MCF 10A (cell line): ENCODE results near the gene FASTKD1. TPM values are rescaled to one million over a fixed set of nuclear protein-coding genes. Genes with fewer than 3 reads are reported as not detected.
A peak's percentile ranks its signal among the peaks of the same experiment; 100 is the strongest.

Source experiments
- BruUV-seq: library from RNA; stranded (reverse); fragments of 400-500 nt; replicated peaks from 2 replicates; lab custom pipeline; 2021; lab: Mats Ljungman, UMichigan
- CTCF ChIA-PET: fragments of 300-600 bp; sonication (Branson Sonifier 250); formaldehyde crosslinking; extraction: SDS; loops from one replicate; lab custom pipeline; 2021; ENCODE audit warnings: antibody characterized with exemption, inconsistent platforms; lab: Yijun Ruan, JAX
- POLR2A ChIA-PET: fragments of 300-600, 350-650 bp; sonication (Branson Sonifier 250); formaldehyde crosslinking; extraction: SDS; loops from one replicate; lab custom pipeline; 2020; ENCODE audit warnings: antibody characterized with exemption, inconsistent platforms; lab: Yijun Ruan, JAX
- DNase-seq: peaks from one replicate; pipeline ENCODE4 v3.0.0-alpha.2; 2018; ENCODE audit not compliant: unreplicated experiment
- H3K27ac Mint-ChIP-seq: one replicate; pipeline ENCODE4 v1.8.0; 2022; ENCODE audit warnings: mild to moderate bottlenecking, low read depth, mixed read lengths; ENCODE audit not compliant: unreplicated experiment
- H3K27me3 Mint-ChIP-seq: one replicate; pipeline ENCODE4 v1.8.0; 2022; ENCODE audit warnings: mixed read lengths; ENCODE audit not compliant: insufficient read depth, unreplicated experiment
- H3K36me3 Mint-ChIP-seq: one replicate; pipeline ENCODE4 v1.8.0; 2022; ENCODE audit warnings: mild to moderate bottlenecking, moderate library complexity, mixed read lengths; ENCODE audit not compliant: insufficient read depth, unreplicated experiment
- H3K4me1 Mint-ChIP-seq: one replicate; pipeline ENCODE4 v1.8.0; 2022; ENCODE audit warnings: mixed read lengths; ENCODE audit not compliant: insufficient read depth, unreplicated experiment
- H3K4me3 Mint-ChIP-seq: one replicate; pipeline ENCODE4 v1.8.0; 2022; ENCODE audit warnings: mild to moderate bottlenecking, moderate library complexity, mixed read lengths; ENCODE audit not compliant: unreplicated experiment
- H3K9me3 Mint-ChIP-seq: one replicate; pipeline ENCODE4 v1.8.0; 2022; ENCODE audit warnings: mixed read lengths; ENCODE audit not compliant: unreplicated experiment
- intact Hi-C: fragments of 100-400 bp; cut with micrococcal nuclease; formaldehyde crosslinking; loops from 2 replicates; pipeline ENCODE4 v1.14.1; 2022
- total RNA-seq: library from RNA; stranded (reverse); gene quantifications from 2 replicates; pipeline ENCODE4 v1.2.3, GENCODE V29; 2022
- TF ChIP-seq, protein P1 (sequence below): fragments of 200-600 bp; IDR thresholded peaks from one replicate; pipeline ENCODE4 v1.8.0; 2022; ENCODE audit warnings: antibody characterized with exemption, mild to moderate bottlenecking; ENCODE audit not compliant: unreplicated experiment

Gene FASTKD1
- total RNA-seq, 1 experiment from 2014 or later = 39.9 TPM

DNA sequence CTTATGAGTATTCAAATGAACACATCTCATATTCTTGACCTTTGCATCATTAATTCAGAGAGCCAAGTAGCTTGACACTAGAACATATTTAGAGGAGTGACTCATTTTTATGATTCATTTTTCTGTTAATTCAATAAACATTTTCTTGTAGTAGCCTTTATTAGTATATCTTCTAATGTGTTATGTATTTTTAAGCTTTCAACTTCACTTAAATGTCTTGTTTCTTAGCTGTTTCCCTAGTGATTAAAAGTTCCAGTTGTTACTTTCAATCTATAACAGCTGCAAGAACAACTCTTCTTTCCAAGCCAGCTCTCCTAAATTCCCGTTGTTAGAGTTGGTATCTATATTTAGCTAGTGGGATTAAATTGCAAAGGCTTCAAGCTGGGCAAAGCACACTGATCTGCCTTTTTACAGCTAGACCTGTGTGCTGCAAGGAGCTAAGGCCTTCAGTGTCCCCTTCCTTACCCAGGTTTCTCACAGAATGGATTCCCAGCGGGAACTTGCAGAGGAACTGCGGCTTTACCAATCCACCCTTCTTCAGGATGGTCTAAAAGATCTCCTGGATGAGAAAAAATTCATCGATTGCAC is 64.3 kb downstream of the FASTKD1 start, which contains the start of gene KLHL41:
TSS of gene KLHL41 (plus strand) at position 405 of the 588 bp plus-strand sequence. CDS start at position 482, 77 bp downstream.
- BruUV-seq = no TSS peak

DNA sequence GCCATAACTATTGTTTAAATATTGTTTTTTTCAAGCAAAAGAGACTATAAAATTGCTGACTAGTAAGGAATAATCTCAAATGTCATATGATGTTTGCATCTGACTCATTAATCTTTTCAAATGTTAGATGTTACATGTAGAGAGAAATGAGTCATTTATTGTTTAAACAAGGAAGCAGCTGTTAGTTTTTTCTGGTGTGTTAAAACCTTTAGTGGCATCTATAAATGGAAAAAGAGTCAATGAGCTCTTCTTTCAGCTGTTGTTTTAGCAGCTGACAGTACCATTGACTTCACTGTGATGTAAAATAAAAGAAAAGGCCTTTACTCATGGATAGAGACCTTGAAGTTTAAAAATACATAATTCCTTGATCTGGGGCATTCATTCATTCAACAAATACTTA is 66.0 kb downstream of the FASTKD1 start:
- ChIA-PET CTCF (interaction anchor here (1.2 to 1.3 kb wide), 2 partner anchors 22 to 29 kb away, joined by 3 to 4 read pairs; partner anchors contain the start of gene BBS5), POLR2A (interaction anchor here (0.6 to 2.1 kb wide), 9 partner anchors 10 to 395 kb away, joined by 3 to 9 read pairs (median 4); partner anchors contain the start of genes BBS5 and FASTKD1)
- Mint-ChIP-seq H3K36me3 (peaks cover 22% of the 10 kb centered on the region), H3K9me3 (no peaks in the 10 kb centered on the region), H3K4me3 (no peak overlapping the region), H3K4me1 (peaks cover 19% of the 10 kb centered on the region), H3K27me3 (no peaks in the 10 kb centered on the region), H3K27ac (peak overlapping the region; percentile 74)
- BruUV-seq = no TSS peak
- TF ChIP-seq, protein P1, sequence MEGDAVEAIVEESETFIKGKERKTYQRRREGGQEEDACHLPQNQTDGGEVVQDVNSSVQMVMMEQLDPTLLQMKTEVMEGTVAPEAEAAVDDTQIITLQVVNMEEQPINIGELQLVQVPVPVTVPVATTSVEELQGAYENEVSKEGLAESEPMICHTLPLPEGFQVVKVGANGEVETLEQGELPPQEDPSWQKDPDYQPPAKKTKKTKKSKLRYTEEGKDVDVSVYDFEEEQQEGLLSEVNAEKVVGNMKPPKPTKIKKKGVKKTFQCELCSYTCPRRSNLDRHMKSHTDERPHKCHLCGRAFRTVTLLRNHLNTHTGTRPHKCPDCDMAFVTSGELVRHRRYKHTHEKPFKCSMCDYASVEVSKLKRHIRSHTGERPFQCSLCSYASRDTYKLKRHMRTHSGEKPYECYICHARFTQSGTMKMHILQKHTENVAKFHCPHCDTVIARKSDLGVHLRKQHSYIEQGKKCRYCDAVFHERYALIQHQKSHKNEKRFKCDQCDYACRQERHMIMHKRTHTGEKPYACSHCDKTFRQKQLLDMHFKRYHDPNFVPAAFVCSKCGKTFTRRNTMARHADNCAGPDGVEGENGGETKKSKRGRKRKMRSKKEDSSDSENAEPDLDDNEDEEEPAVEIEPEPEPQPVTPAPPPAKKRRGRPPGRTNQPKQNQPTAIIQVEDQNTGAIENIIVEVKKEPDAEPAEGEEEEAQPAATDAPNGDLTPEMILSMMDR = no peak
- intact Hi-C loops = no loop called here
- peak; percentile 56 for DNase-seq

More for the DNA sequence above, 64.3 kb downstream of the FASTKD1 start, which contains the start of gene KLHL41:
- no peaks in the 10 kb centered on the region for H3K27me3 Mint-ChIP-seq
- H3K4me1 Mint-ChIP-seq = peaks cover 19% of the 10 kb centered on the region
- peak; percentile 31 for DNase-seq
- no peak within 1 kb of the TSS for H3K27ac Mint-ChIP-seq
- TF ChIP-seq, protein P1 = no peak
- intact Hi-C loops = no loop called here
- POLR2A ChIA-PET = interaction anchor here (0.6 to 1.0 kb wide), 5 partner anchors 12 to 64 kb away, joined by 3 to 7 read pairs (median 3); partner anchors contain the start of gene FASTKD1
- H3K4me3 Mint-ChIP-seq = no peak within 1 kb of the TSS
- H3K9me3 Mint-ChIP-seq = no peaks in the 10 kb centered on the region
- CTCF ChIA-PET = interaction anchor here (0.6 to 0.8 kb wide), 2 partner anchors 552 to 985 kb away, joined by 3 to 4 read pairs; no protein-coding TSS in a partner anchor
- peaks cover 12% of the 10 kb centered on the region for H3K36me3 Mint-ChIP-seq

DNA sequence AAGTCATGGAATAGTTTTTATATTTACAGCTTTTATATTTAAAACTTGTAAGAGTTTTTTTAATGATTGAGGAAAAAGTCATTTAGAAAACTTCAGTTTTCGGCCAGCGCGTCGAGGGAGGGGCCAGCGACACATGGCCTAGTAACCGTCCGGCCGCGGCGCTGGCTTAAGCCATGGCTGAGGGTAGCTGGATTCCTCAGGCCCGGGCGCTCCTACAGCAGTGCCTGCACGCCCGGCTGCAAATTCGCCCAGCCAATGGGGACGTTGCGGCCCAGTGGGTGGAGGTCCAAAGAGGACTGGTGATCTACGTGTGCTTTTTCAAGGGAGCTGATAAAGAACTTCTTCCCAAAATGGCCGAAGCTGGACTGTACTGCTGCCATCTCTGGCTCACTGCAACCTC is 69.0 kb downstream of the FASTKD1 start:
- ChIA-PET CTCF (no interaction called here), POLR2A (interaction anchor here (0.7 kb wide), 1 partner anchor 83 kb away, joined by 3 read pairs; no protein-coding TSS in a partner anchor)
- no peak overlapping the region for H3K4me3 Mint-ChIP-seq
- H3K9me3 Mint-ChIP-seq = no peaks in the 10 kb centered on the region
- peaks cover 18% of the 10 kb centered on the region for H3K4me1 Mint-ChIP-seq
- no TSS peak for BruUV-seq
- peaks cover 23% of the 10 kb centered on the region for H3K36me3 Mint-ChIP-seq
- intact Hi-C loops = no loop called here
- no peak overlapping the region for H3K27ac Mint-ChIP-seq
- DNase-seq = no peak
- TF ChIP-seq, protein P1 = no peak
- no peaks in the 10 kb centered on the region for H3K27me3 Mint-ChIP-seq

DNA sequence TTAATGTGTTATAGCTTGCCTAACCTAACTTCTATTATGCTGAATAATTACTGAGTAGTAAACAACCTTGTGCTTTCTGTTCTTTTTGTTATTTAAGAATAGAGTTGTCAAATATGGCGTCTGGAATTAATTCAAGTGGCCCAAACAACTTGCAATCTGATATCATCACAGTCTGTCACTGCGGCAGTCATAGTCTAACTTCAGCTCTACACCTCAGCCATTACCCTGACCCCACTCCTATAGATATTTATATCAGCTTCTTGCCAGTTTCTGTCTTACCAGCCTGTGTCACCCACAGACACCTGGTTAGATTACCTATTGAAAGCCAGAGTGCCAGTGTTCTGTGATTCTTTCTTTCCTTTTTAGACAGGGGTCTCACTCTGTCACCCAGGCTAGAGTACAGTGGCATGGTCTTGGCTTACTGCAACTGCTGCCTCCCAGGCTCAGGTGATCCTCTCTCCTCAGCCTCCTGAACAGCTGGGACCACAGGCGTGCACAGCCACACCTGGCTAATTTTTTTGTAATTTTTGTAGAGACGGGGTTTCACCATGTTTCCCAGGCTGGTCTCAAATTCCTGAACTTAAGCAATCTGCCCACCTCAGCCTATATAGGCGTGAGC is 78.2 kb downstream of the FASTKD1 start:
- H3K27ac Mint-ChIP-seq = no peak overlapping the region
- H3K36me3 Mint-ChIP-seq = peaks cover 5% of the 10 kb centered on the region
- POLR2A ChIA-PET = interaction anchor here (0.9 kb wide), 1 partner anchor 31 kb away, joined by 3 read pairs; no protein-coding TSS in a partner anchor
- no peaks in the 10 kb centered on the region for H3K4me1 Mint-ChIP-seq
- TF ChIP-seq, protein P1 = no peak
- intact Hi-C loops = no loop called here
- no peaks in the 10 kb centered on the region for H3K27me3 Mint-ChIP-seq
- CTCF ChIA-PET = no interaction called here
- DNase-seq = no peak
- no TSS peak for BruUV-seq
- no peak overlapping the region for H3K4me3 Mint-ChIP-seq
- H3K9me3 Mint-ChIP-seq = no peaks in the 10 kb centered on the region
